Activated CD4-positive, alpha-beta T cell treated with anti-CD3 and anti-CD28 coated beads, Interleukin-10, Interleukin-2, amounts not matched to agents 100 ng/mL and 50 ng/mL, durations not matched to agents 16 hours and 8 hours (primary cell): ENCODE measurements around the gene NMD3.

Experiments used
- DNase-seq: peaks from one replicate; pipeline ENCODE4 v3.0.0-alpha.2; 2020

The NMD3 gene

DNA sequence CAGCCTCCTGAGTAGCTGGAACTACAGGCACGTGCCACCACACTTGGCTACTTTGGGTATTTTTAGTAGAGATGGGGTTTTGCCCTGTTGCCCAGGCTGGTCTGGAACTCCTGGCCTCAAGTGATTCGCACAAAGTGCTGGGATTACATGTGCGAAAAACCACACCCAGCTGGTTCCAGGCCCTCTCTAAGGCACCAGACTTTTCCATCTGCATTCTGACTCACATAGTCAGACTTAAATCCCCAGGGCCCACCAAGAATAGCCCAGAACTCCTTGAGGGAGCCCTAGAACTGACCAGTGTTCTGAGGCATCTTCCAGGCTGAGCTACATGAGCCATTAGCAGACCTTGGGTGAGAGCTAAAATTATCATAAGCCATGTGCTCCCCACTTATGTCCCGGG, 68.1 kb downstream of the NMD3 start:
- no peak for DNase-seq

DNA sequence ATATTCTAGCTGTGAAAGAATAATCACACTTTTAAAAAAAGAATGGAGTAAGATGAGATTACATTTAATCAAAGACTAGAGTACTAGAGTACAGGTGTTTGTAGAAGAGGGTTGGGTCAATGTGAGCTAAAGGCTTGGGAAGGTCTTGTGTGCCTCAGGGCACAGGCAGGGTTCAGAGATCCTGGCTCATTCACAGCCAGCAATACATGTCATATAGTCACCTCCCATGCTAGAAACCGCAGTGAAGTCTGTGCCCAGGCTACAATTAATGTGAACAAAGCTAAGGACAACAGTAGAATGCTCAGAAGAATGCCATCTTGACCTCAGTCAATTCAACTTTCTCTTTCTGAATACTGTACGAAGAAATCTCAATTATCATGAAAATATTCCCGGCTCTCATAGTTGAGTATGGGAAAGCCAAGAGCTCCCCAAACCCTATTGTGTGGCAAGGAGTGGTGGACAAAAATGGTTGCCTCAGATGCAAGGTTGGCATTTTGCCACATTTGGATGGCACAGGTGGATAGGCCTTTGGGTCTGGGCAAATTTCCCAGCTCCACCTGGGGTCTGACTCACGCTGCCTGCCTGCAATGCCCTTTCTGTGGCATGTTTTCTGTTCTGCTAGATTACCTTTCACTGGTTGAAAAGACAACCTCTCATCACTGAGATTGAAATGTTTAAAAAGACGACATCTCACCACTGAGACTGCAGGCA, 70.2 kb downstream of the NMD3 start:
- no peak for DNase-seq

DNA sequence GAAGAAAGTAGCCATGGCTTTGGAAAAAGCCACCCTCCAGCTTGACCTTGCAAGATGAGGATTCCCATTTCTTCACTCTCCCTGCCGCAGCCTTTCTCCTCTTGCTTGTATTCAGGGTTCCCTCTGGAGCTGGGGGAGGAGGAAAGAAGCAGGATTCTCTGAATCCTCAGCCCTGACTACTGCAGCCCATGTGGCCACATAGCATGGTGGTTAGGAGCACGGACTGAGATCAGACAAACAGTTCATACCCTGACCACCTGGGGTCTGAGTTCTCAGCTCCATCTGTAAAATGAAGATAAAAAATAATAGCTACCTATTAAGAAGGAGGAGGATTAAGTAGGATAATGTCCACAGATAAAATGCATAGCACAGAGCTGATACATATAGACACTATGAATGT, 72.3 kb downstream of the NMD3 start:
- no peak for DNase-seq

DNA sequence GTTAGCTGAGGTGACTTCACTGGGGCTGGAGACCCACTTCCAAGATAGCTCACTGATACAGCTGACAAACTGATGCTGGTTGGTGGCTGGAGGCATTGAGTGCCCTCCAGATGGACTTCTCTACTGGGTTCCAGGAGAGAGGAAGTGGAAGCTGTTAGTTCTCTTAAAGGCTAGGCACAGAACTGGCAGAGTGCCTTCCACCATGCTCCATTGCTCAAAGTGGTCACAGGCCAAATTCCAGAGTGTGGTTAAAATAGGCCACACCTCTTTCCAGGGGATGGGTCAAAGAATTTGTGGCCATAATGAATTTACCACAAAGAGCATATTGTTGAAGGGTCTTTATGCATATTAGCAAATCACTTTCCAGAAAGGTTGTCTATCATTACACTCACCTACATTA, 74.2 kb downstream of the NMD3 start:
- no peak for DNase-seq

DNA sequence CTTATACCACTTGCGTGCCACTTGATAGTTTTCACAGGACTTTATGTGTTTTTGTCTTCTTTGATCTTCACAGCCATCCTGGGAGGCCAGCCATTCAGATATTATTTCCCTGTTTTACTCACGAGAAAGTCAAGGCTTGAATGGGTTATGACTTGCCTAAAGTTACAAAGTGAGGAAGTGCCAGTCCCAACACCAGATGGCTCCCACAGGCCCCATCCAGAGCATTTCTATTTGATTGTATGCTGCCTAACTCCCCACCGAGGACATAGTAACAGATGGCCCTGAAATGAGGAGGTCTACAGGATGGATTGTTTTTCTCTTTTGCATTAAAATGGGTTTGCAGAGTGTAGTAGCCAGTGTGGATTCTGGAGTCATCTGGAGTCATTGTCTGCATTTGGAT, 75.7 kb downstream of the NMD3 start:
- DNase-seq: no peak
